HPDE6-E6E7 (cell line): ENCODE measurements around the gene CR1L.
"Not testable (repeated sequence)": the region's sequence is repeated elsewhere in the genome, so short reads cannot be mapped to it uniquely, and the experiment has no call there.

Experiments used
- DNase-seq: peaks from one replicate; pipeline ENCODE4 v3.0.0; 2011; ENCODE audit warnings: missing footprints; ENCODE audit errors: extremely low spot score

Gene CR1L

DNA sequence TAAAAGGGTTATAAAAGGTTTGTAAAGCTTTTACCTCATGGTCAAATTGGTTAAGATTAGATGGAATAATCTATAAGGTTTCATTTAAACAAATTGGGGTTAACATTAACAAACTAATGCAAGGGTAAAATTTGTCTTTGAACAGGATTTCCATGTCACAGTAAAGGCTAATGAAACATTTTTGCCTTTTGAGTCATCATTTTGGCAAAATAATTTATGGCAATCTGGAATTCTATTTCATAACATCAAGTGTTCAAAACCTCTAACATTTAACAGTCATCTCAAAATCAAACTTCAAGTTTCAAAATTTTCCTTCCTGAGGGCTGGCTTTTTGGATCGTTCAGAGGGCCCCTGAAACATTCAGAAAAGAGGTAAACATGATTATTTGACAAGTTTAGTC is 100.4 kb downstream of the CR1L start:
- DNase-seq, result no peak

DNA sequence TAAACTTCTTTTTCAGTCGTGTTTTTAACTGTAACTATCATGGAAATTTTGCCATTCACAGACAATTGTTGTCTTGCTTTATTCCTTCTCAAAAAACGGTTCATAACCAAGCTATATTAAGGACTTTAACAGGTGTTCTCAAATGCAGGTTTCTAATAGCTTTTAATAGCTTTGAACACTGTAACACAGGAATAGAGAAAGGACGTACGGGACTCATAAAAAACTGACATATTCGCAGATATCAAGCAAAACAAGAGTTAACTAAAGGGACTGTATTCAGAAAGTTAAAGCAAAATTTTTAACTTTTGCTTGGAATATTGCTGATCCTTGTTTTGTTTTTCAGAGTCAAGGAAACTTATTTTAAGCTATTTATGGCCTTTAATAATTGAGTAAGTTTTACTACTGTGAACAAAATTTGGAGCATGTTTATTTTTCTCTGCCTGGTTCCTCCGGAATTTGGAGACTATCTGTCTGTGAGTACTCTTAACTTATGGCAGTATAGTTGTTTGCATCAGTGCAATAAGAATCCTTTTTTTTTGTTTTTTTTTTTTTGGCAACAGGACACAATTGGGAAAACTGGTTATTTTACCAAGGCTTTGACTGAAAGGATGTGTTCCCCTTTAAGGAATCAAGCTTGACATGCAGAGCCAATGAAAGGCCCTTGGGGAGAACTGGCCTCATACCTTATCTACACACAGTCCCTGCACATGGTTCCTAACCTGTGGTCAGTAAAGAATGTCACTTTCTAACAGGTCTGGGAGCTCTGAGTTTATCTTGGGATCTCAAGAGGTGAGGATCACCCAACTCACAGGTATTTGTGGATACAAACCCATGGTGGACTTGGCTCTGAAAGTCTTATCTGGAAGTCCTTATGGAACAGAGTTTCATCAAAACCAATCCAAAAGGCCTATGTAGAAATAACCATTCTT is 101.2 kb downstream of the CR1L start:
- no peak for DNase-seq

DNA sequence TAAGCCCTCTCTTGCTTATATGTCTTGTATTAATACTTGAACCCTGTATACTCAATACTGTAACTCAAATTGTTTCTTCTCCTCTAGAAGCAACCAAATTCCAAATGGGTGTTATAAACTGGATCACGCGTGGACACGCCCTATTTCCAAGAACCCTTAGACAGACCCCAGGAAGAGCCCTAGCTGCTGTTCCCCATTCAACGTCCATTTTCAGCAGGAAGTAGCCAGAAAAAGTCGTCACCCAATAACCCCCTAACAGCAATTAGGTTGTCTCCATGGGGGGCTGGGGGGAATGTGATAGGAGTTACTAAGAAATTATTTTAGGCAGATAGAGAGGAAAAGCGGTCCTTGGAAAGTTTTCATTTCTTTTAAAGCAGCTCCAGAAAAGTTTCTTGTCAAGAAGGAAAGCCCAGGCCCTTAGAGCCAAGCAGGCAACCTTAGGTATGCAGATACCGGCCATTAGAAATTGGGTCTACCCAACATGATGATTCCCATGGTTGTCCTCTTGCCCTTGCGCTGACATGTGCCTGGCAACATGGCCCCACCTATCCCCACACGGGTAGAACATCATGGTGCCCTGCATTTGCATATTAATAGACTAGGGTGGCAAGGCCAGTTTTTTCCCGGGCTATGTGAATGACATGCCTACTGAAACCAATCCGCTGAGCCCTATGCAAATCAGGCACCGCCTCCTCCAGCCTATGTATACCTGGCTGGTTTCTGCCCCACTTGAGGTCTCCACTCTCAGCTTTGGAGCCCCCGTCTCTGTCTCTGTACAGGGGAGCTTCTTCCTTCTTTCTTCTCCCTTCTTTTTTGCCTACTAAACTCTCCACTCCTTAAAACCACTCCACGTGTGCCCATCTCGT is 102.9 kb downstream of the CR1L start:
- no peak for DNase-seq

DNA sequence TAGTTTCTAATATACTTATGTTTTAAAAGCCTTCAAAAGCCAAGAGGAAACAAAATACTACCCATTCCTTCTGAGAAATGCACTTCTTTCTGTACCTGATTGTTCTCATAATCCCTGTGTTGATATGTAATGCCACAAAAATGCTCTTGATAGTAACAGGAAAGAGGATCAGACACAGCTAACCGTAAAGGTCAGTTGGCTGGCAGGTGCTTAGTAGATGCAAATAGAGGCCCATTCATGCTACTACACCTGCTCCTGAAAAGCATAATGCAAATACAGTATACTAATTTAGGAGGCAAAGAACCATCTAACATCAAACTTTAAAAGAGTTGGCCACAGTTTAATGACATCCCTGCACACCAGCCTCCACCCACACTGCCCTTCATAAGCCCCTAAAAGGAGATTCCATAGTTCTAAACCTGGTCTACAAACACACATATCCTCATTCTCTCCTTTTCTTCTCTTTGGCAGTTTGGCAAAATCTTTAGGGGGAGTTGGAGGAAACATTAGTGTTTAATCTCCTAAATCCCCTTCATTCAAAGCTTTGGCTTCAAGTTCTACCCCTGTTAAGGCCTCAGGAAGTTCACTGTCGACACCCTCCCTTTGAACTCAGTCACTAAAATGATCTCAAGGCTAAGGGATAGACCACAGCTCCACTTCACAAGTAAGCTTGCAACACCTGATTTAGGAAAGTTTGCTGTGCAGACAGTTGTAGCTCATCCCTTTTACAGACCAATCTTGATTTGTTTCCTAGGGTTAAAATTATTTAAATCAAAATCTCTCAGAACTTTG is 104.0 kb downstream of the CR1L start:
- DNase-seq, result peak; percentile 37

DNA sequence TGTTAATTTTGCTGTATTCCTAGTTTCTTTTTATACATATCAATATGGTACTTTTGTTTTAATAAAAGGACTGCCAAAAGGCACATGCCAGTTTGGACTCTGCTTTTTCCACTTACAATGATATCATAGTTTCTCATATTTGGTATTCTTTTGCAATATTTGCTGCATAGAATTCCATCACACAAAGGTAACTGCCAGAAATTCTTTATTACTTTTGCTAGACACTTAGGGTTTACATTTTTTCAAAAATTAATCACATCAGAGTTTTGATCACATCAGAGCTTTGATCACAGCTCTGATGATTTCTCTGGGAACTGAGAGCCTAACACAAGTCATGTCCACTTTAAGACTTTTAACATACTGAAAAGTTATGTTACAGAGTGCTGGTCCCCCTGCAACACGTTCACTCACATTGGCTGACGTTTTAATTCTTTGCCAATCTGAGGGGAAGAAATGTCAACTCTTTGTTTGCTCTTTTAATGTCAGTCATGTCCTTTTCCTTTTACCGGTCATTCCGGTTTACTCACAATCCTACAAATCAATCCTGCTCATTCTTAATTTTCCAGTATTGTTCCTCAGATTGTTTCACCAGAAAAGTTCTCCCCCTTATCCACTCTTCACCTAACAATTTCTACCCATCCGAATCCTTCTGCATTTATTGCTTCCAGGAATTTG is 105.8 kb downstream of the CR1L start:
- DNase-seq, result no peak

DNA sequence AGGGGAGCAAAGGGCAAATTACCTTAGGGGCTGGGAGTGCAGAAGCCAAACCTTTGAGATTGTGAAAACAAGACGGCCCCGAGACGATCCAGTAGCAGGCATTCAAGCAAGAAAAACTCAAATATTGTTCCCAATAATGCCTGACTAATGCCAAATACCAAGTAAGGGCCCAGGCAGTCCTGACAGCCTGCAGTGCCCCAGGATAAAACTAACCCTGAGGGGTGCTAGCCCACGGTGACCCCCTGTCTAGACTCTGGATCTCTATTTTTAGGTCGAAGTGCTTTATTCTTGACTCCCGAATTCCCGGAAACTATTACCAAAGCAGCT is 106.5 kb downstream of the CR1L start:
- not testable (repeated sequence) for DNase-seq

DNA sequence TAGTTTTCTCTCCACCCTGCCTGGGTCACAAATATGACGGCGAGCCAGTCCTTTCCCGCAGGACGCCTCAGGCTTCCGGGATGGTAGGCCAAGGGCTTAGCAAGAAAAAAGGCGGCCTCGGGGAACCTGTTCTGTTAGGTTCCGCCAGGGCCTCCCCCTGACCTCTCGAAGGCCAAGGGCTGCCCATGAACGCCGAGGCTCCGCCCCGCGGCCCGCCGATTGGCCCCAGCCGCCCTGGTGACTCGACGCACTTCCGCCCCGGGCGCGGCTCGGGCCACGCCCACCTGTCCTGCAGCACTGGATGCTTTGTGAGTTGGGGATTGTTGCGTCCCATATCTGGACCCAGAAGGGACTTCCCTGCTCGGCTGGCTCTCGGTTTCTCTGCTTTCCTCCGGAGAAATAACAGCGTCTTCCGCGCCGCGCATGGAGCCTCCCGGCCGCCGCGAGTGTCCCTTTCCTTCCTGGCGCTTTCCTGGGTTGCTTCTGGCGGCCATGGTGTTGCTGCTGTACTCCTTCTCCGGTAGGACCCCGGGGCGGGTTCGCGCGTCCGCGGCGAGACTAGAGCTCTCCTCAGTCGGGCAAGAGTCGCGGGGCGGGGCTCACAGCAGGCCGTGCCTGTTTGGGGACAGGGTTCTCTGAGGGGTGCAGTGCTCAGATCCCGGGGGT is 107.0 kb downstream of the CR1L start, which contains the start of gene CD46:
Gene CD46 (plus strand): TSS at position 265 of the 666 bp plus-strand sequence. CDS start 159 bp downstream, at position 424.
- DNase-seq, result peak; percentile 84

DNA sequence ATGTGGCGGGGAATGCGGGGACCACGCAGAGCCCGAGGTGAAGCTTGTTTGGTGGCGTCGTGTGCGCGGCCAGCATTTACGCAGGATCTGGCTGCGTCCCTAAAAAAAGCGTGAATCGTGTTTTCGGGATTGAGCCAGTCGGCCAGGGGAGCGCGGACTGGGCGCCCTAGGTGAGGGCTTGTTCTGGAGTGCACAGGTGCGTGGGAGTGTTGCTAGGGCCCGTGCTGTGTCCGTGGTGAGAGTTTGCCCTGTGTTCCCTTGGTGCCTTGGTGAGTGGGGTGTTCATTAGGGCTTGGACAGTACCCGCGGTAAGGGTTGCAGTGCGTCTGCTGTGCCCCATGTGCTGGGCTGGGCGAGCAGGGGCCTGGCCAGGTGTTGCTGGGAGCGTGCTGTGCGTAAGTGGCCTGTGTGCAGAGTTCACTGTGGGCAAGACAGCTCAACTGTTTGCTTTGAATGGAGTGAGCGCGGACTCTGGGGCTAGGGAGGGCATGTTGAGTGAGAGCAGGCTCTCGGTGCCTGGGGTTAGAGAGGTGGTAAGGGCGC is 107.6 kb downstream of the CR1L start:
- no peak for DNase-seq

DNA sequence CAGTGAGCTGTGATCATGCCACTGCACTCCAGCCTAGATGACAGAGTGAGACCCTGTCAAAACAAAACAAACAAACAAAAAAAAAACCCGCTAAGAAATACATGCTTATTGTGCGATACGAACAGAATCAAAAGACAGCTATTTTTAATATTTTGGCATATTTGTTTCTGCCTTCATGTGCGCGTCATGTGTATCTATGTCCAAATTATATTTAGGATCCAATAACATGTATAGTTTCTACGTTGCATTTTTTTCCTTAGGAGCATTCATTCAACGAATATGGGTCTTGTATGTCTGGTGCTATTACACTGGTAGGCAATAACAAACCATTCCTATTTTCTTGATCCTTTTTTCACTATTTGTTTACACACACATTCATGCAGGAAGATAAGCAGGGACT is 108.7 kb downstream of the CR1L start:
- no peak for DNase-seq

DNA sequence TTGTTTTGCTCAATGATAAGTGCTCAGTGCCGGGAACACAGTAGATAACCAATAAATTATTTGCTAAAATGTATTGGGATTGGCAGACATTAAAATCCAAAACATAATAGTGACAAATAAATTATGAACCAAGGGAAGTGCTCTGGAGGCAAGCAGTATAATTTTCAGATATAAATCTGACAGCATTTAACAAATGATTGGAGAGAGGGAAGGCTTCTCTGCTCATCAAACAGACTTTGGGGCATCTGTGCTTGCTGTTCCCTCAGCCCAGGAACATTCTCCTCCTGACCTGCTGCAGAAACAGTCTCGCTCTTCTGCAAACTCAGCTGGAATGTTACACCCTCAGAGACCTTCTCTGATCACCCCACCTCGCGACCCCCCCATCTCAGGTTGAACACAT is 109.1 kb downstream of the CR1L start:
- no peak for DNase-seq

DNA sequence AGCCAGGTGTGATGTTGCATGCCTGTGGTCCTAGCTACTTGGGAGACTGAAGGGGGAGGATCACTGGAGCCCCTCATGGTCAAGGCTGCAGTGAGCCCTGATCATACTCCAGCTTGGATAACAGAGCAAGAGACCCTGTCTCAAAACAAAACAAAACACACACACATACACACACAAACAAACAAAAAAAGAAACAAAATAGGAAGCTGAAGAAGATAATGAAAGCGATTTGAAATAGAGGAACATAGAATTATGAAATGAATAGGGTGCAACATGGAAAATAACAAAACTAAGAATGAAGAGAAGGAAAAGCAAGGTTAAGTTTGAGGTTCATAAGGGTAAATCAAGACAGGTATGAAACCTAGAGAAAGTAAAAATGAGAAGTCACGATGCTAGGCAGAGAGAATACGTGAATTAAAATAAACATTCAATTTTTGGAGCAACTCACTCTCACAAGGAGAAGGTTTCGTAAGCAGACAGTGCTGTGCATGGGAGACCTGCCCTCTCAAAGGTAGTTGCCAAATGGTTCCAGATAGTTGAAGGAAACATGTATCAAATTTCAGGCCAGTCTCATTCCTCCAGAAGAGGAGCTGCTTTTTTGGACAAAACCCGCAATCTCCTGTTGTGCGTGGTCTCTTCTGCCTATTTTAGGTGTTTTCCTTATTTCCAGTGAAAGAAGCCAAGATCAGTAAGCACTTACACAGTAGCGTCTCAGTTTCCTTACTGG is 110.2 kb downstream of the CR1L start:
- DNase-seq, result no peak

DNA sequence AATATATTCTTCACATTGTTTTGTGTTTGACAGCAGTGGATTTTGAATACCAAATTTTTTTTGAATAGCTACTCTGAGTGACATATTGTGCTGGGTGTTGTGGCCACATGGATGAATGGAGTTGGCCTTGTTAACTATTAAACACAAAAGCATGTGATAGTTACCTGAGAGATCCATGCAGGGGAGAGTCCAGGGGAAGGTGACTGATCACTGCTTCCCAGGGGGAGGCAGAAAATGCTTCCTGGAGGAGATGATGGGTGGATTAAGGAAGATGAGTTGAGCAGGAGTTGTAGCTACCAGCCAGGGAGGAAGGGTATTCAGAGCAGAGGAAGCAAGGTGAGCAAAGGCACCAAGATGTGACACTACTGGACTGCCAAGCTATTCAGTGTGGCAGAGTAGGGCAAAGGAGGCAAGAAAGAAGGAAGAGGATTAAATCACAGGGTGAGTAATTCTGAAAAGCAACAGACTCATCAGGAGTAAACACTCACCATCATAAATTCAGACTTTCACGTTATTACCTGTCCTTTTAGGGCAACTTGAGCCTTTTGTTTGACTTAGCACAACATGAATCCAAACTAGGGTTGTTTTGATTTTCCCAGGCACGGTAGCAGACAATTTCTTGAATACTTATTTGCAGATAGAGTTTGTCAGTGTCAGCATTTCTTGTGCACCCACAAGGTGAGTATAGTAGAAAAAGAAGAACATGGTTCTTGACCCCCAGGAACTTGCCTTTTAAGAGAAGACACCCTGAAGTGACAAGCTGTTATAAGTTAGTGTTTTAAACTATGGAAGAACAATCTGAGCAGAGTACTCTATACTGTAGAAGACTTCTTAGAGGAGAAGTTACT is 111.1 kb downstream of the CR1L start:
- DNase-seq, result no peak

DNA sequence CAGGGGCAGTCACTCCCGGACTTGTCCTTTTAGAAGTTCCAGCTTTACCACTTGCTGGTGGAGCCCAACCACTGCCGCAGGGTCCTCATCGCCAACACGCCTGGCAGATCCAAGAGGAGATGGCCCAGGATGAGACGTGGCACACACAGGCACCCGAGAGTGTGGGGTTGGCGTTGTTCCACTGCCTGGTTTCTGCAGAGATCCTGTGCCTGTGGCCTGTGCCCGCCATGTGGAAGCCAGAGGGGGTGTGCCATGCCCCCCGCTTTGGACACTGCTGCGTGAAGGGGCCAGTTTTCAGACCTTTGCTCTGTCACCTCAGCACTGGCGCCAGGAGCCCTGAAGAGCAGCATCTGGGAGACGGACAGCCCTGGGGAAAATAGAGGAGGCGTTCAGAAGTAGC is 117.7 kb downstream of the CR1L start:
- no peak for DNase-seq

DNA sequence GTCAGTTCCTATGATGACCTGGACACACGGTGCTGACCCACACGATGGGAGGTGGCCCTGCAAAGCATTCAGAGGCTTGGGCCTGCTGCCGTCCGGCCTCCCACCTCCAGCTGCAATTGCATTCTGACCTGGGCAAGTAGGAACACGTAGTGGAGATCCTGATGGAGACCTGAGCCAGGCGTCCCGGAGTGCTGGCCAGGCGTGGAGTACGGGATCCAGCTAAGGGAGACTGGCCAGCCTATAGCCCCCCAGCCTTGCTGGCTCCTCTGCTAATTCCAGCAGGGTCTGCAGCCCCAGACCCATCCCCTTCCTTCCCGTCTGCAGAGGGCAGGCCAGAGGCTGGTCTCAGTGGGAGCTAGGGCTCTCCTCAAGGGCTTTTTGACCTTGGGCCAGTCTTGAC is 118.2 kb downstream of the CR1L start:
- no peak for DNase-seq

DNA sequence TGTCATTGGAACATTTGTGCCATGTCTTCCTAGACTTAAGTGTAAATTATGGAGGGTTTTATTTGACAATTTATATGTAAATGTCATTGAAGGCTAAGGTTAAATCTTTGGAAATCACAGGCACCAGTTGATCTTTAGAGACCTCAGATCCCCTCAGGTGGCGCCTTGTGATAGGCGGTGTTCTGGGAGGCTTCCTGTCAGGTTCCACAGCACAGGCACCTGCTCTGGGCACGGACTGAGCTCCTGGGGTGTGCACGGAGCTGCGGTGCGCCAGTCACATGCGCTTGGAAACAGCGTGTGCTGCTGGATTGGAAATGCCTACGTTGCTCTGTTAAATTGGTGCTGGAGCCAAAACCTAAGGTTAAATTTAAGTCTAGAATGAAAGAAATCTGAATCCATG is 119.0 kb downstream of the CR1L start:
- DNase-seq, result no peak

DNA sequence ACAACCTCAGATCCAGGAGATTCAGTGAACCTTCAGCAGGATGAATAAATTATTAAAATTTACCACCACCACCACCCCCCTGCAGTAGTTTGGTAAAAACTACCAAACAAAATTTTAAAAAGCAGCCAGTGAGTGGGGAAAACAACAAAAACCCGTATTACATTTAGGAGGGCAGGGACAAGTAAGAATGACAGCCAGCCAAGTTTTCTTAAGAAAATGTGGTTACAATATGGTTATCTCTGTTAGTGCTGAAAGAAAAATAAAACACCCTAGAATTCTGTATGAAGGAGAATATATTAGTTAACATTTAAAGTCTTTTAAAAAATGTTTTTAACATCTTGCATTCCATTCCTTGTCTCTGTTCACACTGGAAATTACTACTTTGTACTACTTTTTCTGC is 121.6 kb downstream of the CR1L start:
- no peak for DNase-seq

DNA sequence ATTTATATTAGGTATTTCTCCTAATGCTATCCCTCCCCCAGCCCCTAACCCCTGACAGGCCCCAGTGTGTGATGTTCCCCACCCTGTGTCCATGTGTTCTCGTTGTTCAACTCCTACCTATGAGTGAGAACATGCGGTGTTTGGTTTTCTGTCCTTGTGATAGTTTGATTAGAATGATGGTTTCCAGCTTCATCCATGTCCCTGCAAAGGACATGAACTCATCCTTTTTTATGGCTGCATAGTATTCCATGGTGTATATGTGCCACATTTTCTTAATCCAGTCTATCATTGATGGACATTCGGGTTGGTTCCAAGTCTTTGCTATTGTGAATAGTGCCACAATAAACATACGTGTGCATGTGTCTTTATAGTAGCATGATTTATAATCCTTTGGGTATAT is 125.6 kb downstream of the CR1L start:
- DNase-seq, result not testable (repeated sequence)
